NCI-H1417 (cell line): ENCODE measurements around the gene RARA.

Experiments
- DNase-seq, 3 experiments: peaks; one replicate each; lab custom pipeline; 2025; lab: John Stamatoyannopoulos, UW

RARA gene

GRCh38 chr17:40309031-40309948 lies at the start of gene RARA:
TSS of gene RARA (plus strand) at chr17:40309180. CDS start at chr17:40331219, 22,039 bp downstream.
- peak in 2 of 3 experiments; percentile 24 to 36 for DNase-seq

- DNase-seq = no peak
Measured at GRCh38 chr17:40259505-40259904, 49.5 kb upstream of the RARA start.

- no peak for DNase-seq
Measured at GRCh38 chr17:40260528-40260927, 48.5 kb upstream of the RARA start.

GRCh38 chr17:40264458-40265185 lies 44.4 kb upstream of the RARA start:
- DNase-seq = no peak

- DNase-seq = no peak
Measured at GRCh38 chr17:40265337-40265736, 43.6 kb upstream of the RARA start.

- DNase-seq = no peak
Measured at GRCh38 chr17:40266882-40267281, 42.1 kb upstream of the RARA start.

GRCh38 chr17:40268141-40268712 lies 40.8 kb upstream of the RARA start:
- DNase-seq = no peak

- no peak for DNase-seq
Measured at GRCh38 chr17:40278414-40278813, 30.6 kb upstream of the RARA start.

- DNase-seq = no peak
Measured at GRCh38 chr17:40279402-40279801, 29.6 kb upstream of the RARA start.

- DNase-seq = no peak
Measured at GRCh38 chr17:40281663-40282062, 27.3 kb upstream of the RARA start.

- no peak for DNase-seq
Measured at GRCh38 chr17:40283662-40284061, 25.3 kb upstream of the RARA start.

- DNase-seq = peak in 1 of 3 experiments; percentile 19
Measured at GRCh38 chr17:40284085-40284713, 24.8 kb upstream of the RARA start.

- DNase-seq = no peak
Measured at GRCh38 chr17:40286473-40286872, 22.5 kb upstream of the RARA start.

- DNase-seq = no peak
Measured at GRCh38 chr17:40287159-40287493, 21.9 kb upstream of the RARA start.

- DNase-seq = peak; percentile 99 to 100 (median 99)
Measured at GRCh38 chr17:40287494-40288369, 21.2 kb upstream of the RARA start, which contains the start of gene CDC6. TSS of gene CDC6 (plus strand) at chr17:40287879. CDS start at chr17:40289421, 1,542 bp downstream.

- DNase-seq = peak; percentile 9 to 60 (median 25)
Measured at GRCh38 chr17:40290629-40291280, 18.2 kb upstream of the RARA start.

GRCh38 chr17:40291281-40291664 lies 17.7 kb upstream of the RARA start:
- DNase-seq = no peak

GRCh38 chr17:40293363-40293762 lies 15.6 kb upstream of the RARA start:
- no peak for DNase-seq

- DNase-seq = peak in 1 of 3 experiments; percentile 63
Measured at GRCh38 chr17:40295488-40296436, 13.2 kb upstream of the RARA start.
